Stimulated activated CD8-positive, alpha-beta memory T cell treated with anti-CD3 and anti-CD28 coated beads, Interleukin-2, amount 100 ng/mL, for 48 hours (primary cell): ENCODE results near the gene FBXO34.

Experiments
- DNase-seq, 2 donors: peaks; one replicate each; pipeline ENCODE4 v3.0.0-alpha.2; 2020; ENCODE audit warnings: low read depth in 2 of 2

The FBXO34 gene

GRCh38 chr14:55270832-55271571, at the start of gene FBXO34:
Gene FBXO34, plus strand, starts transcription at chr14:55271421. Its CDS starts 78,970 bp downstream, at chr14:55350391.
- peak; percentile 99 to 100 for DNase-seq

- no peak for DNase-seq
These were observed 49.3 kb upstream of the FBXO34 start for GRCh38 chr14:55221968-55222367.

GRCh38 chr14:55223364-55223763, 47.9 kb upstream of the FBXO34 start:
- DNase-seq: no peak

GRCh38 chr14:55228261-55228660, 43.0 kb upstream of the FBXO34 start:
- DNase-seq: no peak

- no peak for DNase-seq
These were observed 37.6 kb upstream of the FBXO34 start for GRCh38 chr14:55233591-55233990.

GRCh38 chr14:55238019-55238680, 33.1 kb upstream of the FBXO34 start:
- DNase-seq: no peak

- DNase-seq: no peak
These were observed 31.9 kb upstream of the FBXO34 start for GRCh38 chr14:55239320-55239719.

GRCh38 chr14:55240526-55241178, 30.6 kb upstream of the FBXO34 start:
- DNase-seq: no peak

GRCh38 chr14:55241673-55242072, 29.5 kb upstream of the FBXO34 start:
- DNase-seq: no peak

- DNase-seq: no peak
These were observed 27.8 kb upstream of the FBXO34 start for GRCh38 chr14:55243386-55243785.

- DNase-seq: no peak
These were observed 27.4 kb upstream of the FBXO34 start for GRCh38 chr14:55243813-55244212.

- DNase-seq: no peak
These were observed 25.5 kb upstream of the FBXO34 start for GRCh38 chr14:55245657-55246268.

- no peak for DNase-seq
These were observed 22.8 kb upstream of the FBXO34 start for GRCh38 chr14:55248411-55248810.

GRCh38 chr14:55249423-55249822, 21.8 kb upstream of the FBXO34 start:
- no peak for DNase-seq

- DNase-seq: no peak
These were observed 17.9 kb upstream of the FBXO34 start for GRCh38 chr14:55253276-55253675.

- DNase-seq: no peak
These were observed 16.6 kb upstream of the FBXO34 start for GRCh38 chr14:55254581-55254980.

- no peak for DNase-seq
These were observed 15.2 kb upstream of the FBXO34 start for GRCh38 chr14:55255979-55256378.

GRCh38 chr14:55256586-55256985, 14.6 kb upstream of the FBXO34 start:
- no peak for DNase-seq

GRCh38 chr14:55265197-55265596, 6.0 kb upstream of the FBXO34 start:
- no peak for DNase-seq

GRCh38 chr14:55267820-55268219, 3.4 kb upstream of the FBXO34 start:
- no peak for DNase-seq

- DNase-seq: peak; percentile 33 to 34
These were observed 514 bp downstream of the FBXO34 start for GRCh38 chr14:55271572-55272298.

- no peak for DNase-seq
These were observed 1.2 kb downstream of the FBXO34 start for GRCh38 chr14:55272387-55272786.
